GM13976 (cell line): ENCODE results near the gene CD163L1.

Experiments
- DNase-seq: peaks from one replicate; pipeline ENCODE4 v3.0.0; 2012; ENCODE audit warnings: low spot score
- CTCF ChIP-seq: IDR thresholded peaks from 2 replicates; pipeline ENCODE4 v1.5.1; 2012; ENCODE audit warnings: borderline replicate concordance, mild to moderate bottlenecking; ENCODE audit not compliant: insufficient read depth; ENCODE audit errors: extremely low read depth, missing control alignments, control extremely low read depth
- in situ Hi-C: fragments of 300-500 bp; cut with MboI; formaldehyde crosslinking; loops from one replicate; pipeline ENCODE4 v1.12.0; 2022; ENCODE audit warnings: low sequenced_read_pairs, mixed read lengths, inconsistent platforms; ENCODE audit not compliant: unreplicated experiment

The CD163L1 gene

DNA sequence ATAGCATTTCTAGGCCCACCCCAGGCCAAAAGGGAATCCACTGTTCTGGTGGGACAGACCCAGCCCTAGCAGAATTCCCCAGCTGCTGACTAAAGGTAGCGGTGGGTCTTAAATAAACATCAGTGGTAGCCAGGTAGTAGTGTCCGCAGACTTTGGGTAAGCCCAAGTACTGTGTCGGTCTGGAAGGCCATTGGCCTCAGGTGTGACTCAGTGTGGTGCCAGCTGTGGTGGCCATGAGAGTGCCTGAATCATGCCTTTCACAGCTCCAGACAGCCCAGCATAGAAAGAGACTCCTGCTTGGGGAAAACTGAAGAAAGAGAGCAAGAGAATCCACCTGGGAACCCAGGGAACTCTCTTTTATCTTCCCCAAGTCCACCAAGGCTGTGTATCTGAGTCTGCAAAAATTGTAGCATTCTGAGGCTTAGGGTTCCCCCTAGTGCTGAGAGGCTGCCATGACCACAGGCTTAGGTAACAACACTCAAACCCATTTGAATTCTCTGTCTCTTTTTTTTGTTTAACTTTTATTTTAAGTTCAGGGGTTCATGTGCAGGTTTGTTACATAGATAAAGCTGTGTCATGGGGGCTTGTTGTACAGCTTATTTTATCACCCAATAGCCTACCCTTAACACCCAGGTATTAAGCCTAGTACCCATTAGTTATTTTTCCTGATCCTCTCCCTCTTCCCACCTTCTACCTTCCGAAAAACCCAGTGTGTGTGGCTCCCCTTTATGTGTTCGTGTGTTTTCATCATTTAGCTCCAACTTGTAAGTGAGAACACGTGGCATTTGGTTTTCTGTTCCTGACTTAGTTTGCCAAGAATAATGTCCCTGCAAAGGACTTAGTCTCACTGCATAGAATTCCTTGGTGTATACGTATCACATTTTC lies 16.7 kb upstream of the CD163L1 start:
- DNase-seq, result peak; percentile 58
- in situ Hi-C loops, result loop anchor here (25.0 kb wide), 1 partner anchor 248 kb away; no protein-coding TSS in a partner anchor
- peak; percentile 70 for TF ChIP-seq CTCF

GRCh38 chr12:7459973-7460372 lies 16.0 kb upstream of the CD163L1 start:
- no peak for DNase-seq
- in situ Hi-C loops, result loop anchor here (25.0 kb wide), 1 partner anchor 248 kb away; no protein-coding TSS in a partner anchor
- no peak for TF ChIP-seq CTCF

DNA sequence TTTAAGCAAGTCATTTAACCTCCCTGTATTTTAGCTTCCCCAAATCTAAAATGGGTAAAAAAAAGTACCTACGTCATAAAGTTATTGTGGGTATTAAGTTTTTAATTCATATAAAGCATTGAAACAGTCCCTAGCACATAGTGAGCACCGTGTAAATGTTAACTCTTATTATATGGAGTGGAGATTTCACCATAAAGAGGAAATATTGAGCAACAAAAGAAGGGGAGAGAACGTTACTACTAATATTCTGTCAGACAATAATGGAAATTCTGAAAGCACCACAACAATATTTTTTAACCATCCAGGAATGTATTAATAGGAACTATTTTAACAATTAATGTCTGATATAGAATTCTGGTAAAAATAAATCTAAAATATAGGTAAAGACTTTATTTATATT lies 7.8 kb upstream of the CD163L1 start:
- DNase-seq, result no peak
- in situ Hi-C loops, result loop anchor here (25.0 kb wide), 1 partner anchor 239 kb away; no protein-coding TSS in a partner anchor
- no peak for TF ChIP-seq CTCF

DNA sequence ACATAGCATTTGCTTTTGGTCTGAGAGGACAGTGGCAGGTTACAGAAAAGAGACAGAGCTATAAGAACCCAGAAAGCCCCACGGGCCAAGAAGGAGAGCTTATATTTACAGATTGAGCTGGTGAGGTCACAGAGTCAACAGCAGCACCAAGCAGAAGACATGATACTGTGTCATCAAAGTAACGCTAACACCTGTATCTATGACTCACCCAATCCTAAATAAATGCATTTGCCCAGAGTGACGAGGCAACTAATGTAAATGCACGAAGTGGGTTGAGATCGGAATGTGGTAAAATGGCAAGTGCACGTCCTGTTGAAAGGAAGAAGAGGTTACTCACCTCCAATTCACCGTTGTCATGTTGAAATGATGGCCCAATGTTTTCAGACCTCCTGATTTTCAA lies 6.7 kb upstream of the CD163L1 start:
- no peak for TF ChIP-seq CTCF
- in situ Hi-C loops, result loop anchor here (25.0 kb wide), 1 partner anchor 238 kb away; no protein-coding TSS in a partner anchor
- DNase-seq, result no peak

- DNase-seq, result no peak
- in situ Hi-C loops, result no loop called here
- TF ChIP-seq CTCF, result no peak
These were observed 4.1 kb upstream of the CD163L1 start for GRCh38 chr12:7448099-7448498.

- no peak for TF ChIP-seq CTCF
- in situ Hi-C loops, result no loop called here
- DNase-seq, result no peak
These were observed 584 bp upstream of the CD163L1 start for GRCh38 chr12:7444537-7444936.
